Sigmoid colon (tissue), 4 donors: ENCODE results near the gene MAGEA9.

Experiments
- CTCF ChIP-seq, 4 experiments: fragments of 450-650 bp in 3 of 4; fragments of 200-600 bp in 1 of 4; IDR thresholded peaks; one replicate each; pipeline ENCODE4 v1.5.1; 2016 to 2019; ENCODE audit warnings: antibody characterized with exemption in 4 of 4, mild to moderate bottlenecking in 3 of 4, moderate library complexity in 2 of 4
- POLR2A ChIP-seq, 2 donors: fragments of 450-650 bp; IDR thresholded peaks; one replicate each; pipeline ENCODE4 v1.6.1; 2016; ENCODE audit warnings: antibody characterized with exemption in 2 of 2, mild to moderate bottlenecking in 2 of 2, moderate library complexity in 2 of 2
- POLR2AphosphoS5 ChIP-seq, 4 donors: sonication (generic); formaldehyde crosslinking; IDR thresholded peaks; one replicate each; pipeline ENCODE4 v1.6.1; 2017; ENCODE audit warnings: antibody characterized with exemption in 4 of 4

DNA sequence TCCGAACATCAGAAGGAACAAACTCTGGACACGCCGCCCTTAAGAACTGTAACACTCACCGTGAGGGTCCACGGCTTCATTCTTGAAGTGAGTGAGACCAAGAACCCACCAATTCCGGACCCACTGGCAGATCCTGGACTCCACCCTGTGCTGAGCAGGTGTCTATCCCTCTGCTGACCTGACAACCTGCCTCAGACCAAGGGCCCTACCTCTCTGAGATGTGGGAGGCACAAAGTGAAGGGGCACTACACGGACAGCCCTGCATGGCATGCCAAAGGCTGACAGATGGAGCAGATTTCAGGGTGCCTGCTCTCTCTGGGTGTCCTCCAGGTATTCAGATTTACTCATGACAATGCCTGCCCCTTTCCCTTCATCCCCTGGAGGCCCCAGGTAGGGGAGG, 21.9 kb upstream of the MAGEA9 start:
- TF ChIP-seq CTCF (IDR thresholded peaks at IDR 0.05) = no peak
- TF ChIP-seq POLR2AphosphoS5 (IDR thresholded peaks at IDR 0.05) = no peak
- TF ChIP-seq POLR2A (IDR thresholded peaks at IDR 0.05) = no peak
